Measurements from ENCODE around the gene LILRA2. TPM values are rescaled to one million over a fixed set of nuclear protein-coding genes. Genes with fewer than 3 reads are reported as not detected.
"Not testable (repeated sequence)": the region's sequence is repeated elsewhere in the genome, so short reads cannot be mapped to it uniquely, and the experiment has no call there.

Gene LILRA2
- total RNA-seq, 1 donor from 2014 or later: 1.6 TPM

- no peak for ATAC-seq
- no peak for DNase-seq (ENCODE audit: low spot score)
These were observed 34.6 kb downstream of the LILRA2 start for GRCh38 chr19:54608205-54608604.

- peak; percentile 27 for ATAC-seq
- no peak for DNase-seq (ENCODE audit: low spot score)
These were observed 35.2 kb downstream of the LILRA2 start for GRCh38 chr19:54608792-54609191.

GRCh38 chr19:54609356-54609791, 35.8 kb downstream of the LILRA2 start:
- no peak for DNase-seq (ENCODE audit: low spot score)

GRCh38 chr19:54612428-54612827, 38.8 kb downstream of the LILRA2 start:
- ATAC-seq (no peak), DNase-seq (ENCODE audit: low spot score) (no peak)

More at GRCh38 chr19:54609356-54609791, 35.8 kb downstream of the LILRA2 start:
- no peak for ATAC-seq

GRCh38 chr19:54614726-54615125, 41.1 kb downstream of the LILRA2 start:
- DNase-seq (ENCODE audit: low spot score): no peak
- ATAC-seq: no peak

- ATAC-seq: no peak
- DNase-seq (ENCODE audit: low spot score): no peak
These were observed 42.5 kb downstream of the LILRA2 start for GRCh38 chr19:54616057-54616456.

- peak; percentile 29 for ATAC-seq
- no peak for DNase-seq (ENCODE audit: low spot score)
These were observed 43.4 kb downstream of the LILRA2 start for GRCh38 chr19:54616821-54617560.

GRCh38 chr19:54620464-54620863, 46.9 kb downstream of the LILRA2 start:
- DNase-seq (ENCODE audit: low spot score) (no peak), ATAC-seq (no peak)

- DNase-seq (ENCODE audit: low spot score): no peak
- ATAC-seq: no peak
These were observed 48.8 kb downstream of the LILRA2 start for GRCh38 chr19:54622431-54622830.

GRCh38 chr19:54624234-54624633, 50.6 kb downstream of the LILRA2 start:
- DNase-seq (ENCODE audit: low spot score); ATAC-seq: not testable (repeated sequence)

GRCh38 chr19:54624934-54625730, 51.5 kb downstream of the LILRA2 start:
- not testable (repeated sequence) for DNase-seq (ENCODE audit: low spot score); ATAC-seq

- no peak for DNase-seq (ENCODE audit: low spot score)
- ATAC-seq: no peak
These were observed 53.2 kb downstream of the LILRA2 start for GRCh38 chr19:54626757-54627156.

- not testable (repeated sequence) for ATAC-seq; DNase-seq (ENCODE audit: low spot score)
These were observed 54.3 kb downstream of the LILRA2 start for GRCh38 chr19:54627912-54628311.

GRCh38 chr19:54630262-54630661, 56.7 kb downstream of the LILRA2 start, which contains the start of gene LILRB1:
Gene LILRB1, plus strand, starts transcription at chr19:54630484. Its CDS starts 590 bp downstream, at chr19:54631074.
- not testable (repeated sequence) for DNase-seq (ENCODE audit: low spot score)
- peak; percentile 23 for ATAC-seq

GRCh38 chr19:54630782-54631181, 57.2 kb downstream of the LILRA2 start:
- DNase-seq (ENCODE audit: low spot score): no peak
- peak; percentile 33 for ATAC-seq

GRCh38 chr19:54631489-54632337, 58.1 kb downstream of the LILRA2 start:
- not testable (repeated sequence) for DNase-seq (ENCODE audit: low spot score); ATAC-seq

- ATAC-seq; DNase-seq (ENCODE audit: low spot score): not testable (repeated sequence)
These were observed 58.9 kb downstream of the LILRA2 start for GRCh38 chr19:54632517-54632916.

- ATAC-seq: no peak
- no peak for DNase-seq (ENCODE audit: low spot score)
These were observed 59.8 kb downstream of the LILRA2 start for GRCh38 chr19:54633401-54633800.

- ATAC-seq: not testable (repeated sequence)
These were observed 62.5 kb downstream of the LILRA2 start for GRCh38 chr19:54636081-54636480.

GRCh38 chr19:54638683-54639082, 65.1 kb downstream of the LILRA2 start:
- DNase-seq (ENCODE audit: low spot score): no peak
- ATAC-seq: no peak

More at GRCh38 chr19:54636081-54636480, 62.5 kb downstream of the LILRA2 start:
- DNase-seq (ENCODE audit: low spot score): not testable (repeated sequence)
